ENCODE results near the gene TXK.

TXK gene

GRCh38 chr4:48046059-48046458 lies 88.0 kb downstream of the TXK start:
- H3K4me3 ChIP-seq (ENCODE audit: low read length) = no peak overlapping the region
- DNase-seq (ENCODE audit: low read depth) = no peak
- TF ChIP-seq CTCF (conservative IDR thresholded peaks at IDR 0.05; ENCODE audit: low read depth, low read length) = no peak

- no peak for TF ChIP-seq CTCF (conservative IDR thresholded peaks at IDR 0.05; ENCODE audit: low read depth, low read length)
- DNase-seq (ENCODE audit: low read depth) = no peak
Measured at GRCh38 chr4:48044298-48044697, 89.8 kb downstream of the TXK start.

GRCh38 chr4:48043504-48043903 lies 90.5 kb downstream of the TXK start:
- H3K4me3 ChIP-seq (ENCODE audit: low read length) = no peak overlapping the region

More at GRCh38 chr4:48044298-48044697, 89.8 kb downstream of the TXK start:
- H3K4me3 ChIP-seq (ENCODE audit: low read length) = no peak overlapping the region

GRCh38 chr4:48042979-48043461 lies 91.0 kb downstream of the TXK start:
- no peak for DNase-seq (ENCODE audit: low read depth)
- no peak overlapping the region for H3K4me3 ChIP-seq (ENCODE audit: low read length)
- no peak for TF ChIP-seq CTCF (conservative IDR thresholded peaks at IDR 0.05; ENCODE audit: low read depth, low read length)

More at GRCh38 chr4:48043504-48043903, 90.5 kb downstream of the TXK start:
- TF ChIP-seq CTCF (conservative IDR thresholded peaks at IDR 0.05; ENCODE audit: low read depth, low read length) = no peak
- DNase-seq (ENCODE audit: low read depth) = no peak

GRCh38 chr4:48041535-48042137 lies 92.4 kb downstream of the TXK start:
- no peak for DNase-seq (ENCODE audit: low read depth)
- H3K4me3 ChIP-seq (ENCODE audit: low read length) = no peak overlapping the region
- no peak for TF ChIP-seq CTCF (conservative IDR thresholded peaks at IDR 0.05; ENCODE audit: low read depth, low read length)

GRCh38 chr4:48039561-48039960 lies 94.5 kb downstream of the TXK start:
- TF ChIP-seq CTCF (conservative IDR thresholded peaks at IDR 0.05; ENCODE audit: low read depth, low read length) = no peak
- no peak for DNase-seq (ENCODE audit: low read depth)

GRCh38 chr4:48038666-48039065 lies 95.4 kb downstream of the TXK start:
- H3K4me3 ChIP-seq (ENCODE audit: low read length) = no peak overlapping the region
- TF ChIP-seq CTCF (conservative IDR thresholded peaks at IDR 0.05; ENCODE audit: low read depth, low read length) = no peak
- DNase-seq (ENCODE audit: low read depth) = no peak

More at GRCh38 chr4:48039561-48039960, 94.5 kb downstream of the TXK start:
- H3K4me3 ChIP-seq (ENCODE audit: low read length) = no peak overlapping the region
